PC-3 (cell line): ENCODE data around the gene NFAM1. TPM values are rescaled to one million over a fixed set of nuclear protein-coding genes. Genes with fewer than 3 reads are reported as not detected.

Experiments
- ATAC-seq: fragments of 200-7000 bp; cut with Tn5 transposase; 2 replicates; pipeline ENCODE4 v1.9.1; 2020; ENCODE audit warnings: mild to moderate bottlenecking, moderate library complexity
- BruUV-seq: library from RNA; stranded (reverse); fragments of 400-500 nt; replicated peaks from 2 replicates; lab custom pipeline; 2021; lab: Mats Ljungman, UMichigan
- CTCF ChIA-PET: fragments of 300-600 bp; sonication (Branson Sonifier 250); formaldehyde crosslinking; loops from one replicate; lab custom pipeline; 2022; ENCODE audit warnings: antibody characterized with exemption; lab: Charles Lee
- POLR2A ChIA-PET: fragments of 300-600 bp; sonication (Branson Sonifier 250); formaldehyde crosslinking; loops from one replicate; lab custom pipeline; 2022; ENCODE audit warnings: antibody characterized with exemption; ENCODE audit not compliant: unreplicated experiment; lab: Charles Lee
- DNase-seq: peaks from one replicate; pipeline ENCODE4 v3.0.0-alpha.2; 2015
- H2AFZ ChIP-seq: fragments of 300-600 bp; sonication (generic); 2 replicates; pipeline ENCODE4 v1.6.0; 2016; ENCODE audit warnings: antibody characterized with exemption, low read length
- H3F3A ChIP-seq: fragments of 300-600 bp; sonication (generic); one replicate; pipeline ENCODE4 v1.6.0; 2017; ENCODE audit warnings: antibody characterized with exemption, low read length, control low read depth, mild to moderate bottlenecking; ENCODE audit not compliant: unreplicated experiment
- H3K27ac ChIP-seq: fragments of 300-600 bp; sonication (generic); 2 replicates; pipeline ENCODE4 v1.5.1; 2016; ENCODE audit warnings: mild to moderate bottlenecking, low read length
- H3K27me3 ChIP-seq: fragments of 300-600 bp; sonication (generic); 2 replicates; pipeline ENCODE4 v1.6.1; 2016; ENCODE audit warnings: low read length, mixed read lengths
- H3K36me3 ChIP-seq: fragments of 300-600 bp; sonication (generic); 2 replicates; pipeline ENCODE4 v1.6.1; 2016; ENCODE audit warnings: low read depth, mixed run types, low read length, mixed read lengths
- H3K4me1 ChIP-seq: fragments of 300-600 bp; sonication (generic); 2 replicates; pipeline ENCODE4 v1.5.1; 2016; ENCODE audit warnings: low read length; ENCODE audit not compliant: insufficient read depth
- H3K4me2 ChIP-seq: fragments of 300-600 bp; sonication (generic); 2 replicates; pipeline ENCODE4 v1.6.0; 2016; ENCODE audit warnings: low read length
- H3K4me3 ChIP-seq: fragments of 300-600 bp; sonication (generic); 2 replicates; pipeline ENCODE4 v1.5.1; 2016; ENCODE audit warnings: mild to moderate bottlenecking, low read length, mixed read lengths
- H3K79me2 ChIP-seq: fragments of 300-600 bp; sonication (generic); 2 replicates; pipeline ENCODE4 v1.6.1; 2017; ENCODE audit warnings: low read length, mixed read lengths
- H3K9ac ChIP-seq: fragments of 300-600 bp; sonication (generic); 2 replicates; pipeline ENCODE4 v1.6.0; 2016; ENCODE audit warnings: mild to moderate bottlenecking, low read length
- H3K9me2 ChIP-seq: fragments of 300-600 bp; sonication (generic); replicated peaks from 2 replicates; pipeline ENCODE4 v1.6.1; 2016; ENCODE audit warnings: mixed run types, low read length, mixed read lengths
- H3K9me3 ChIP-seq: fragments of 300-600 bp; sonication (generic); 2 replicates; pipeline ENCODE4 v1.6.1; 2016; ENCODE audit warnings: low read length, mixed read lengths
- H4K20me1 ChIP-seq: fragments of 300-600 bp; sonication (generic); 2 replicates; pipeline ENCODE4 v1.6.1; 2016; ENCODE audit warnings: low read length, mixed read lengths
- CTCF ChIP-seq: fragments of 300-600 bp; sonication (generic); conservative IDR thresholded peaks from 2 replicates; pipeline ENCODE4 v1.5.1; 2017; ENCODE audit warnings: antibody characterized with exemption, low read depth, mild to moderate bottlenecking, low read length
- EZH2 ChIP-seq: fragments of 300-600 bp; sonication (generic); IDR thresholded peaks from one replicate; pipeline ENCODE4 v1.6.1; 2017; ENCODE audit warnings: antibody characterized with exemption, mild to moderate bottlenecking, low read length; ENCODE audit not compliant: unreplicated experiment
- EZH2phosphoT487 ChIP-seq: fragments of 300-600 bp; sonication (generic); IDR thresholded peaks from 2 replicates; pipeline ENCODE4 v1.6.1; 2018; ENCODE audit warnings: mild to moderate bottlenecking, antibody characterized with exemption, low read length, borderline replicate concordance
- intact Hi-C: fragments of 100-400 bp; cut with micrococcal nuclease; formaldehyde crosslinking; loops from 2 replicates; pipeline ENCODE4 v1.9.0; 2023
- total RNA-seq: library from RNA; depleted of rRNA; stranded (reverse); fragments of >200 nt; gene quantifications from 2 replicates; pipeline ENCODE4 v1.2.3, GENCODE V29; 2014

NFAM1 gene
- total RNA-seq, 1 experiment from 2014 or later: 0.11 TPM

GRCh38 chr22:42399315-42400271 lies 32.6 kb downstream of the NFAM1 start:
- POLR2A ChIA-PET: no interaction called here
- no peak overlapping the region for H3K9ac ChIP-seq
- TF ChIP-seq CTCF: no peak
- no peak for TF ChIP-seq EZH2
- no peak for TF ChIP-seq EZH2phosphoT487
- no peak overlapping the region for H3K4me3 ChIP-seq
- CTCF ChIA-PET: no interaction called here
- no peak for DNase-seq
- no peak overlapping the region for H3K4me2 ChIP-seq
- no peak overlapping the region for H2AFZ ChIP-seq
- H3K36me3 ChIP-seq: no peaks in the 10 kb centered on the region
- no TSS peak for BruUV-seq
- no peaks in the 10 kb centered on the region for H3K27me3 ChIP-seq
- no peak overlapping the region for H3K27ac ChIP-seq
- no peaks in the 10 kb centered on the region for H3K9me2 ChIP-seq
- no peaks in the 10 kb centered on the region for H4K20me1 ChIP-seq
- ATAC-seq: no peak
- no peaks in the 10 kb centered on the region for H3F3A ChIP-seq
- intact Hi-C loops: no loop called here
- H3K4me1 ChIP-seq: no peaks in the 10 kb centered on the region
- H3K9me3 ChIP-seq: no peaks in the 10 kb centered on the region
- H3K79me2 ChIP-seq: no peaks in the 10 kb centered on the region

- no peak for TF ChIP-seq CTCF
- no peak for TF ChIP-seq EZH2phosphoT487
- no peak for TF ChIP-seq EZH2
- H2AFZ ChIP-seq: no peak overlapping the region
- H3K4me3 ChIP-seq: no peak overlapping the region
- no peak overlapping the region for H3K4me2 ChIP-seq
- DNase-seq (no peak), ATAC-seq (no peak)
- intact Hi-C loops: no loop called here
- no peaks in the 10 kb centered on the region for H3K9me2 ChIP-seq
- ChIA-PET POLR2A (no interaction called here), CTCF (no interaction called here)
- H3F3A ChIP-seq: no peaks in the 10 kb centered on the region
- no peaks in the 10 kb centered on the region for H3K27me3 ChIP-seq
- H3K36me3 ChIP-seq: no peaks in the 10 kb centered on the region
- H4K20me1 ChIP-seq: no peaks in the 10 kb centered on the region
- no peaks in the 10 kb centered on the region for H3K79me2 ChIP-seq
- no peaks in the 10 kb centered on the region for H3K4me1 ChIP-seq
- BruUV-seq: no TSS peak
- no peaks in the 10 kb centered on the region for H3K9me3 ChIP-seq
- no peak overlapping the region for H3K27ac ChIP-seq
- no peak overlapping the region for H3K9ac ChIP-seq
Observed at GRCh38 chr22:42397332-42398249, 34.6 kb downstream of the NFAM1 start.
